GM21717 (cell line): ENCODE measurements around the gene TSPOAP1.
A peak's percentile ranks its signal among the peaks of the same experiment; 100 is the strongest.

Experiments
- ATAC-seq: cut with Tn5 transposase; IDR thresholded peaks from one replicate; pipeline ENCODE4 v1.9.1; 2021; ENCODE audit warnings: mild to moderate bottlenecking, moderate library complexity; ENCODE audit not compliant: unreplicated experiment

The TSPOAP1 gene

DNA sequence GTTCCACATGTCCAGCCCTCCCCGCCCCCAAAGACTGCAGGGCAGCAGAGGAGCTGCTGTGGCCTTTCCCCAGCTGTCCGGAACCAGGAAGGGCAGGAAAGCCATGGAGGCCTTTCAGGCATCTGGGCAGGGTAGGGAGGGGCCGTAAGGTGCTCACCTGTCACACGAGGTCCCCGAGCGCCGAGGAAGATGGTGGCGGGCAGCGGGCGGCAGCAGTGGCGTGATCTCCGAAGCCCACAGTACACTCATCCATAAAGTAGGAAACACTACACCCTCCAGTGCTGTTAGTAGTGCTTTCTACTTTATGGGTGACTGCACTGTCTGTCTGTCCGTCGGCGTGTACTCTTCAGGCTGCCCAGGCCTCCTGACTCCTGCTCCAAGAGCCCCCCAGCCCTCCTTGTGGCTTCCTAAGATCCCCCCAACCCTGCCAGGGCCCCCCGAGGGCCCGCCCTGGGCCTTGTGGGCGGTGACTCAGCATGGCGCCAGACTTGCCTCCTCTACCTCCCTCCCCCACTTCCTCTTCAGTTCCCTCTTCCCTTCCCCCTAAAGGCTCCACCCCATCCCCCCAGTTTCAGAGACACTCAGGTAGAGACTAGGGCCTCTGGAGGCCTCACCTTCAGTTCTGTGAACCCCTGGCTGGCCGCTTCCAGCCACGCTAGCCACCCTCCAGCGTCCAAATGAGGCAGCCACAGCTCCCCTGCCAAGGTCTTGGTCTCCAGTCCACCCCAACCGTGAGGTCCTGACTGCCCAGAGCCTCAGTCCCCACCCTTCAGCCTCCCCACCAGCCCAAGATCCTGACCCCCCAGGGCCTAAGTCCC, 2.6 kb upstream of the TSPOAP1 start:
- ATAC-seq: no peak

DNA sequence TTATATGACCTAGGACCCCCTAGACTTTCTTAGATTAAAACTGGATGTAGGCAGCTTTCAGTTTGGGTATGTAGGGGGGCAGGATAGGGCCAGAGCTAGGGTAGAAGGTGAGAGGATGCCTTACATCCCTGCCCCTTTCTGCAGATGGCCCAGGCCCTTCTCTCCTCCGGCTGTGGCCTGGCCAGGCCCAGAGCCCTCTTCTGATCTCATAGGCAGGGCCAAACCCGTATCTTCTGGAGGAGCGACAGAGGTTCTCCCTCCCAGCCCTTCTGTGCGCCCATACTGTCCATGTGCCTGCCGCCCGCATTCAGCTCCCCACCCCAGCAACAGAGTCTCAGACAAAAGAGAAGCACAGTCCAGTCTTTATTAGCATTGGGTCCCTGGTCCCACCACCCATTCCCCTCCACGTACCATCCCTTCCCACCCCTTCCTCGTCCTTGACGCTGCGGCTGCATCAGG, 2.0 kb upstream of the TSPOAP1 start:
- no peak for ATAC-seq

DNA sequence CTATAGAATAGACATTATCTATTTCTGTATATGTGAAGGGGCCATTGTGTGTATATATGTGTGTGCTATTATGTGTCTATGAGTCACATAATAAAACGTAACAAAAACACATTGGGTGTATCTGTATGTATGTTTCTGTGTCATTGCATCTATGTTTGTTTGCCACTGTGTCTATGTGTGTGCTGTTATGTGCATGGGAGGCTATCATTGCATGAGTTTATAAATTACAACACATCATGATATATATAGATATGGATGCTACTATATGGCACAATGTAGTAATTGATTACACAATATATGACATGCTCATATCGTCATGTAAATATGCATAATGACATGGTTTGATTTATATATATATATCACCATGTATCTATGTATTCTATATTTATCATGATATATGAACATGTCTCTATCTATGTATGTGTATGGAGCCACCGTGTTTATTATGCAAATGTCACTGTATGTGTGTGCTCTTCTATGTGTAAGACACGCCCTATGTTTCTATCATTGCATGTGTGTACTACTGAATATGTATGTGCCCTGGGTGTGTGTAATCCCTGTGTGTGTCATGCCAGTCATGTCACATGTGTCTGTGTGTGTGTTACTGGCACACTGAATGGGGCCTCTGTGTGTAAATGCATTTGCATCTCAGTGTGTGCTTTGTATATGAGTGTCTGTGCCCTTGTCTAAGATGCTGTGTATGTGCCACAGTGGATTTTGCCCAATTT, 1.4 kb upstream of the TSPOAP1 start:
- peak; percentile 13 for ATAC-seq

- peak; percentile 39 for ATAC-seq
Measured at GRCh38 chr17:58329035-58329809, 627 bp upstream of the TSPOAP1 start.

DNA sequence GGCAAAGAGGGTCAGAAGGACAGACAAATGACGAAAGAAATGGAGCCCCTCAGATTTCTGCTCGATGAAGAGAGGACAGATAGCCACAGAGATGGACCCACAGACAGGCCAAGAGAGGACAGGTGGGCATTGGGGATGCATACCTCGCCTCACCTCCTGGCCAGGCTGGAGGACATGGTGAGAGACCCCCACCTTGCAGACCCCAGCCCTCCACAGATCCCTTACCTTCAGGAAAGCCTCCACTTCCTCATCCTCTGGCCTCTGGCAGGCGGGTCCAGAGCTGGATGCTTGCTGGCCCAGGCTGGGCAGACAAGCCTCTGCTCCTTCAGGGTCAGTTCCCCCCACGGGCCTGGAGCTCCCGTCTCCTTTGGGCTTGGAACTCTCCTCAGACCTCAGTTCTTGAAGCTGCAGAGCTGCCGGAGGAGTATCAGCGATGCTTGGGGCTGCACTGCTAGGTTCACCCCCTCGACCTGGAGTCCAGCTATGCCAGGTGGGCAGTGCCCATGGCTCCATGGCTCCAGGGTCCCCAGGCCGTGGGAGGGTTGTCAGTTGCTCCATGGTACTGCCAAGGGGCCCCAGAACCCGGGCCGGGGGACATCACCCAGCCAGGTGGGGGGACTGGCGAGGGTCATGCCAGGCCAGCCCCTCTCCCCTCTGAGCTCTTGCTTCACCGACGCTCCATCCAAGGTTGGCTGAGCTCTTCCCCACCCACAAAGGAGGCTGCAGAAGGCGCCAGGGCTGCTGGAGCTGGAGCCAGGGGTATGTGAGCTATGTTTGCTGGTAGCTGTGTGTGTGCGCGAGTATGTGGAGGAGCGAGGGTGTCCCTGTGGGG, 1.0 kb downstream of the TSPOAP1 start:
- ATAC-seq: no peak

DNA sequence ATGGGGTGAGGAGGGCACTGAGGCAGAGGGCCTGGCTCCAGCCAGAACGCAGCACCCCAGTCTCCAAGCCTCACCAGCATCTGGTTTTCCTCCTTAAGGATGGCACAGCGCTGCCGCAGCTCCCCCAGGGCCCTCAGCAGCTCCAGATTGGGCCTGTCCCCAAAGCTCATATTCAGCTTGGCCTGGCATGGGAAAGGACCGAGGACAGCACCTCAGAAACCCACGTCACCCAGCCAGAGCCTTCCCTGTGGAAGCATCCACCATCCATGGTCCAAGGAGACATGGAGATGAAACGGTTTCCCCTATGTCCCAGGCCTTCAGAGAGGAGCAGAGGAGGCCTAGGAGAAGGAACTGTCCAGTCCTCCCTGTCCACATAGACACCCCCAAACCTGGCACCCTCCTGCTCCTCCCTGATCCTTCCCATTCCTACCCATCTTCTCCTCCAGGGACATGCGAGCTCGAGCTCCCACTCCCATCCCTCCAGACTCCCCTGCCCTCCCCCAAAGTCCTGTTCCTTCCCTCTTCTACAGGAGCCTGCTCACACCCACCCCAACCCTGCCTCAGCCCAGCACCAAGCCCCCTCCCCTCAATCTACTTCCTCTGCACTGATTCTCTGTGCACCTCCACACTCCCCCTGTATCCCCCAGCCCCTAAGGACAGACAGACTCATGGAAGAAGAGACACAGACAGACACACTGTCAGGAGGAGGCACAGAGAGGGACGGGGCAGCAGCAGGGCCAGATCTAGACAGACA, 1.8 kb downstream of the TSPOAP1 start:
- ATAC-seq: no peak

DNA sequence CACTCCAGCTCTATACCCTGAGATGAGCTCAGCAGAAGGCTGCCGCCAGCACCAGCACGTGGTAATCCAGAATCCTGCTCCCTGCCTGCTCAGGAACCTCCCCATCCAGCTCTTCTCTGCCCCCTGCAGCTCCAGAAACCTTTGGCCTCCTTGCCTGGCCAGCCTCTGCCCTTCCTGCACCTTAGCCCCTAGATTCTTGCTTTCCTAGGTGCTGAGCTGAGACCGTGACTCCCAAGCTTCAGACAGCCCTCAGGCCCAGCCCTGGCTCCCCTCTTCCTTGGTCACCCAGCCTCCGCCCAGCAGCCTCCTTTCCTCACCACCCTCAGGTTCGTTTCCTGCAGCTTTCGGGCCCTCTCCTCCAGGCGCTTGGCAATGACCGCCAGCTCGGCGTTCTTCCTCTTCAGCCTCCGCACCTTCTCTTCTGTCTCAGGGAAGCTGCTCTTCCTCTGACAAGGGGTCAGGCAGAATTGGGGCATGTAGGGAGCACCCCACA, 2.6 kb downstream of the TSPOAP1 start:
- no peak for ATAC-seq

- no peak for ATAC-seq
Measured at GRCh38 chr17:58325289-58325726, 3.3 kb downstream of the TSPOAP1 start.

GRCh38 chr17:58324409-58325288, 3.9 kb downstream of the TSPOAP1 start:
- ATAC-seq: no peak

GRCh38 chr17:58324056-58324408, 4.6 kb downstream of the TSPOAP1 start:
- ATAC-seq: no peak

DNA sequence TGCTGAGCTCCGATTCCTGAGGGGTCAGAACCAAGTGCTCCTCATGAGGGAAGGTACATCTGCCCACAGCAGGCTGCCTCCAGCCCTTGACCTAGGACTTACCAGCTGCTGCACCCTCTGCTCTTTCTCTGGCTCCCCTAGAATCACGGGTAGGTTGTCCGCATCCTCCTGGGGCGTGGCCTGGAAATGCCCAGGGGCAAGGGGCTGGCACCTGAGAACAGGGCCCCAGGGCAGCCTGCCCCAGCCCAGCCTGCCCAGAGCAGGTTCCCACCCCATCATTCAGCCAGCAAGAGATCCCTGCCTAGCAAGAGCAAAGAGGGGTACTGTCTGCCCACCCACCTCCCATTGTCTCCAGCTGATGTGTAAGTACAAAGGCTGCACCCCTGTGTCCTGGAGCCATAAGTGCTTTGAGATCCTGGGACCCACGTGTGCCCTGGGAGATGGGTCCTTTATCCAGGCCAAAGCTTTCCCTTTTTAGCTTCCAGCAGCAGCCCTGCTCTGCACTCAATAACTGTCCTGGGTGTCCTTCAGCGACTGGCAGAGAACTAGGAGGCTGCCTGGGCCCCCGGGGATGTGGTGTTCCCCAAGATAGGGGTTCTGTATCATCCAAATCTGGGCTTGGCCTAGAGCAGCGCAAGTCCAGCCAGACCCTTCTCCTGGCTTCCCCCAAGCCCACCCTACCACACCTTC, 5.1 kb downstream of the TSPOAP1 start:
- no peak for ATAC-seq

DNA sequence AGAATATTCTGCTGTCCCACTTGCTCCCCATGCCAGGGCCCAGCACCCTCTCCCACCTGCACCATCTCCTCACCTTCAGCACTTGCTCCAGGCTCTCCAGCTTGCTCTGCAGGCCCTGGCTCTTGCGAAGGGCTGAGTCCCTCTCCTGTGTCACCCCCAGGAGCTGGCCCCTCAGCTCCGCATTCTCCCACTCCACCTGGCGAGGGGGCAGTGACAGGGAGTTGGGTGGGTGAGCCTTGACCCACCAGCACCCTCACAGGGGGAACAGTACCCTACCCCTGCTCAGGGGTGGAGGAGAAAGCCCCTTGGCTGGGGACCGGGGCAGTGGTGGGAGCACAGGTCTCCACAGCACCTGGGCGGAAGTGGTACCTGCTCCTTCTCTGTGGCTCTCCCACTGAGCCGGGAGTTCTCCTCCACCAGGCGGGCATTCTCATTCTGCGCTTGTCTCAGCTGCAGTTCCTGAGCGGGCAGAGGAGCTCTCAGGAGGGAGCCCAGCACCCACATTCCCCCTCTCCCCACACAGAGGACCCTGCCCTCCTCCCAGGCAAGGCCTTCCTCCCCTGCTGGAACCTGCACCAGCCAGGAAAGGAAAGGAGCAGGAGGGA, 5.9 kb downstream of the TSPOAP1 start:
- no peak for ATAC-seq

GRCh38 chr17:58321571-58322525, 6.7 kb downstream of the TSPOAP1 start:
- no peak for ATAC-seq

DNA sequence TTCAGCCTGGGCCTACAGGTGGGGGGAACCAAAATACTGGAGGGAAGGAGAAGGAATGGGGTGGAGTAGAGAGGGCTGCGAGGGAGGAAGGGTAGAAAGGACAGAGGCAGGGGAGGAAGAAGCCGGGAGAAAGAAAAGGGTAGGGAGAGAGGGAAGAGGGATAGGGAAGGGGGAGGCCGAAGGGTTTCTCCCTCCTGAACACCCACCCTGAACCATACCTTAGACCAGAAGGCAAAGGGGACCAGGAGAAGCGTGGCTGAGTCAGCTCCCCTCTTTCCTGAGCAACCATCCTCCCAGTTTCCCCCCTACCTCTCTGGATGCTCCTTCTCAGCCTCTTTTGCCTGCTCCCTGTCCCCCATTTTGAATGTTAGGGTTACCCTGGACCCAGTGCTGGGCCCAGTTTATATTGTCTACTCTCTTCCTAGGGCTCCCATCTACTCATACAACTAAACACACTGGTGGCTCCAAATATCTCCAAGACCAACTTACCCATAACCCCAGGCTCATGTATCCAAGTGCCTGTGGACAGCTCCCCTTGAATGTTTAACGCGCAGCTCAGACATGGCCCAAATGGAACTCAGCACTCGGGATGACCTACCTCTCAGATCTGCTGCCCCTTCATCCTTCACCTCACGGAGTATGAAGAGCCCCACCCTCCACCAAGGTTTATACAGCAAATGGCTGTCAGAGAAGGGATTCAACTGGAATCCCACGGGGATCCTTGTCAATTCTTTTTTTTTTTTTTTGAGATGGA, 7.8 kb downstream of the TSPOAP1 start:
- no peak for ATAC-seq

DNA sequence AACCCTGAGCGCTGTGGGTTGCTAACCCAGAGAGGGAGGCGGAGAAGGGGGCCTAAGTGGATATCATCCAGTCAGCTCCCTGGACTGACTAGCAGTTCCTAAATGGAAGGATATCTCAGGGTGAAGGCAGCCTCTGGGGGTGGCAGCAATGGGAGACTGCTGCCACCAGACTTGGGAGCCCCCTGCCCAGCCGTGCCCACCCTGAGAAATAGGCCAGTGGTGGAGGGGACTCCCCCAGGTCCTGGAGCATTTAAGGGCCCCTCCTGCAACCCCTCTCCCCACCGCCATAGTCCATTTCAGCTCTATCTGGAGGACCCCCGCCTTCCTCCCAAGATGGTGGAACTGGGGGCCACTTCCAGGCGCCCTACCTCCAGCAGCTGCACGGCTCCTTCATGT, 8.4 kb downstream of the TSPOAP1 start:
- ATAC-seq: no peak
